Activated CD4-positive, alpha-beta T cell treated with anti-CD3 and anti-CD28 coated beads, Interleukin-2, amount 10 ng/mL, durations not matched to agents 7 days and 5 days (primary cell): ENCODE results near the gene FOXD2. TPM values are rescaled to one million over a fixed set of nuclear protein-coding genes. Genes with fewer than 3 reads are reported as not detected.

Source experiments
- CTCF ChIA-PET: fragments of 350-600 bp; sonication (Branson Sonifier 250); formaldehyde crosslinking; loops from one replicate; lab custom pipeline; 2021; ENCODE audit warnings: antibody characterized with exemption; lab: Charles Lee
- POLR2A ChIA-PET: fragments of 350-600 bp; sonication (Branson Sonifier 250); formaldehyde crosslinking; loops from one replicate; lab custom pipeline; 2021; ENCODE audit warnings: antibody characterized with exemption; lab: Charles Lee
- DNase-seq: peaks from one replicate; pipeline ENCODE4 v3.0.0-alpha.2; 2020
- H3K27ac Mint-ChIP-seq: one replicate; pipeline ENCODE4 v1.8.0; 2021; ENCODE audit warnings: mild to moderate bottlenecking, moderate library complexity, mixed read lengths
- H3K27me3 Mint-ChIP-seq: one replicate; pipeline ENCODE4 v1.8.0; 2021; ENCODE audit warnings: mixed read lengths
- H3K36me3 Mint-ChIP-seq: one replicate; pipeline ENCODE4 v1.8.0; 2021; ENCODE audit warnings: low read depth, mixed read lengths
- H3K4me1 Mint-ChIP-seq: one replicate; pipeline ENCODE4 v1.8.0; 2021; ENCODE audit warnings: mixed read lengths
- H3K4me3 Mint-ChIP-seq: one replicate; pipeline ENCODE4 v1.8.0; 2021; ENCODE audit warnings: mild to moderate bottlenecking, moderate library complexity, mixed read lengths
- H3K9me3 Mint-ChIP-seq: one replicate; pipeline ENCODE4 v1.8.0; 2021; ENCODE audit warnings: mixed read lengths
- total RNA-seq, 2 experiments: library from RNA; stranded (reverse); gene quantifications; one replicate each; pipeline ENCODE4 v1.2.3, GENCODE V29; 2021

The FOXD2 gene
- total RNA-seq, 2 experiments from 2014 or later, result 0.15 to 0.20 TPM

DNA sequence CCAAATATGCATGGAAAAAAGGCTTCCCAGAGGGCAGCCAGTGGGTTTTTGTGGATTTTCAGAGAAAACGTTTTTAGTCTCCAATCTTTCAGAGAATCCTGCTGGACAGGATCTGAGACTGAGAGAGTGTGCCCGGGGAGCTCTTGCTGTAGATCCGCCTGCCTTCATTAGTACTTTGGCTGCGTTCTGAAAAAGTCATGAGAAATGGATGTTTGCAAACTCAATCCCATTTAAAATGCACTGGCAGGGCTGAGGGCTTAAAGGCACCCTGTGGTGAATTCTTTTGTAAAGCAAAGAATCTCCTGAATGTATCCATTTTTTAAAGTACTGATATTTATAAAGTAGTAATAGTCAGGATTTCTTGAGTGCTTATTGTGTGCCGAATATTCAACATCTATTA is 22.2 kb downstream of the FOXD2 start:
- H3K27ac Mint-ChIP-seq, result no peak overlapping the region
- ChIA-PET CTCF (interaction anchor here (0.9 kb wide), 1 partner anchor 23 kb away, joined by 3 read pairs; no protein-coding TSS in a partner anchor), POLR2A (no interaction called here)
- no peaks in the 10 kb centered on the region for H3K4me1 Mint-ChIP-seq
- peaks cover 49% of the 10 kb centered on the region for H3K27me3 Mint-ChIP-seq
- no peaks in the 10 kb centered on the region for H3K9me3 Mint-ChIP-seq
- no peak overlapping the region for H3K4me3 Mint-ChIP-seq
- no peak for DNase-seq
- H3K36me3 Mint-ChIP-seq, result no peaks in the 10 kb centered on the region

DNA sequence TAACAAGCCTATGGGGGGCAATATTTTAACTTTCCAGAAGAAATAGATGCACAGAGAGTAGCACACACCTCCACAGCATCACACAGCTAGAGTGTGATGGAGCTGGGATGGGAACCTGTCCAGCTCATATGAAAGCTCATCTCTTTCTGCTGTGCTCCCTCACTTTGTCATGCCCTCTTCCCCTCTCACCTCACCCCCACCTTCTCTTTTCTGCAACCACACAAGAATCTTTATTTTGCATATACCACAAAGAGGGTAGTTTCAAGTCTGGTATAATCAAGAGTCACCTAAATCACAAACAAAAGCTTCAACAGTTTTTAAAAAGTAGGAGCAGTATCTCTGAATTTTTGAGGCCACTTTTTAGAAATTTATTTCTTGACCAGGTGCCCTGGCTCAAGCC is 22.6 kb downstream of the FOXD2 start:
- Mint-ChIP-seq H3K9me3 (no peaks in the 10 kb centered on the region), H3K36me3 (no peaks in the 10 kb centered on the region), H3K4me3 (no peak overlapping the region), H3K27ac (no peak overlapping the region), H3K4me1 (no peaks in the 10 kb centered on the region), H3K27me3 (peaks cover 49% of the 10 kb centered on the region)
- ChIA-PET POLR2A (no interaction called here), CTCF (interaction anchor here (0.9 to 1.7 kb wide), 2 partner anchors 23 kb away, joined by 3 to 6 read pairs; partner anchors contain the start of gene FOXD2)
- DNase-seq, result no peak

DNA sequence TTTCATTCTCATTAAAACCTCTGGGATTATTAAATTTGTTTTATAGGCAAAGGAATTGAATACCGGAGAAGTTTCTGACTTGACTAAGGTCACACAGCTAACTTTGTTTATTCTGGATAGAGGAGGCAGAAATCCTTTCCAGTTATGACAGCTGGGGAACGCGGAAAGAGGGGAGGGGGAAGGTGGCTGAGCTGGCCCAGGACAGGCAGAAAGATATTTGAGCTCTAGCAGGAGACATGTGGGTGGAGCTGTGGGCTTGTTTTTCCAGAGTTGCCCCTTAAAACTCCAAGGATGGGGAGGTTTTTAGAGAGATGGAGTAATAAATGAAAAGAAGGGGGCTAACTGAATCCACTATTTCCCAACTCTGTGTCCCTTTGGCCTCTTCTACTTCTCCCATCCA is 27.8 kb downstream of the FOXD2 start:
- Mint-ChIP-seq H3K4me3 (no peak overlapping the region), H3K36me3 (no peaks in the 10 kb centered on the region), H3K27ac (no peak overlapping the region), H3K9me3 (no peaks in the 10 kb centered on the region), H3K4me1 (no peaks in the 10 kb centered on the region), H3K27me3 (peaks cover 25% of the 10 kb centered on the region)
- no peak for DNase-seq
- CTCF ChIA-PET, result interaction anchor here (1.4 kb wide), 1 partner anchor 162 kb away, joined by 3 read pairs; no protein-coding TSS in a partner anchor
- POLR2A ChIA-PET, result no interaction called here

DNA sequence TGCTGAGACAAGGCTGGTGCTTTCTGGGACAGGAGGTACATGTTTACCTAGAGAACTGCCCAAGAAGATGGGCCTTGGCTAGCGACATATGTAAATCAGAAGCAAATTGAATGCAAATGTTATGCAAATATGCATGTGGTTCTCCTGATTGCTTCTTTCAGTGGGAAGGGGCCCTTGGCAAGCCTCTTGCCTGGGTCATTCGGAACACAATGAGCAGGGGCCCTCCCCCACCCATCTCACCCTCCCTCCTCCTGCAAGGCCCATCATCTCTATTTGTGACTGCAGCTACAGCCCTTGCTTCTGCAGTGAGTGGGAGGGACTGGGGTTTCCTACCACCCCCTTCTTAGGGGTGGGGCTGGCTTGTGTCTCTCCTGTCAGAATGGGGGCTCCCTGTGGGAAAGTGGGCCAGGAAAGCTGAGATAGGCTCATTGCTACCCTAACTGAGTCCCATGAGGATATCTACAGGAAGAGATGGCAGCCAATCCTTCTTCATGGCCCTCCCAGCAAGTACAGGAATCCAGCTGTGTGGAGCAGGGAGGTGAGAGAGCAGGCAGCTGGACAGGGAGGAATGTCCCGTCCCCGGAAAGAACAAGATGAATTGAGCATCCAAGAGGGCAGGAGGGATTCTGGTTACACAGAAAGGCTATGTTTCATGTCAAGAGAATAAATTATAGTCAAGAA is 31.0 kb downstream of the FOXD2 start:
- H3K36me3 Mint-ChIP-seq, result no peaks in the 10 kb centered on the region
- H3K9me3 Mint-ChIP-seq, result no peaks in the 10 kb centered on the region
- POLR2A ChIA-PET, result no interaction called here
- CTCF ChIA-PET, result interaction anchor here (0.8 kb wide), 1 partner anchor 23 kb away, joined by 3 read pairs; no protein-coding TSS in a partner anchor
- no peaks in the 10 kb centered on the region for H3K4me1 Mint-ChIP-seq
- no peak for DNase-seq
- H3K27me3 Mint-ChIP-seq, result no peaks in the 10 kb centered on the region
- no peak overlapping the region for H3K27ac Mint-ChIP-seq
- H3K4me3 Mint-ChIP-seq, result no peak overlapping the region

DNA sequence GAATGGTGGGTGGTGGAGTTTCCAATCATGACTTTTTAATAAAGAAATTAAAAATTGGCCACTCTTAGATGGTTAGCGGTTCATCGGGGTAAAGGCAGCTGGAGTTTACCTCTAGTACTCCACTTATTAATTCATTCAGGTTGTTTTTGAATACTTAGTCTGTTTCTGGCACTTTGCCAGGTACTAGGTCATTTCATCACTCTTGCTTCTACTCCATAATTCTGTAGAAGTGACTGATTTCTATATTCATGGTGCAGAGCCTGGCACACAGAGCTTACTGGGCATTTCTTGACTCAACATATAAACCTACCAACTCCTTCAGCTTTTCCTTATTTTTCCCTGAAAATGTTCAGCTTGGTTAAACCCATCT is 31.5 kb downstream of the FOXD2 start:
- ChIA-PET POLR2A (no interaction called here), CTCF (interaction anchor here (0.8 kb wide), 1 partner anchor 22 kb away, joined by 3 read pairs; no protein-coding TSS in a partner anchor)
- no peaks in the 10 kb centered on the region for H3K4me1 Mint-ChIP-seq
- no peak overlapping the region for H3K27ac Mint-ChIP-seq
- no peak for DNase-seq
- no peaks in the 10 kb centered on the region for H3K27me3 Mint-ChIP-seq
- no peak overlapping the region for H3K4me3 Mint-ChIP-seq
- H3K36me3 Mint-ChIP-seq, result no peaks in the 10 kb centered on the region
- no peaks in the 10 kb centered on the region for H3K9me3 Mint-ChIP-seq

DNA sequence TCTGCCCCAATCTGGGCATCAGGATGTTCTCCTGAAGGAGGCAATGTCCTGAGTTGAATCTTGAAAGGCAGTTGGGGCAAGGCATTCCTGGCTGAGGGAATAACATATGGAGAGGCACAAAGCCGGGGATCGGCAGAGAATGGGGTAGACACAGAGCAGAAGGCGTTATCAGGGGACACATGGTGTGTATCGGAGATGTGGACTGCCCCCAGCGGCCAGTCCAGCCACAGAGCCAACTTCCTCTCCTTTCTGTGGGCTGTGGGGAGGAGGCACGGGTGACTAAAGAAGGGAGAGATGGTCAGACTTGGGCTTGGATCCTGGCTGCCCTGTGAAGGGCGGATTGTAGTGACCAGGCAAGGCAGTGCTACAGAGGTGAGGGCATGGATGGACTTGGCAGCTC is 32.1 kb downstream of the FOXD2 start:
- peaks cover 3% of the 10 kb centered on the region for H3K27me3 Mint-ChIP-seq
- POLR2A ChIA-PET, result no interaction called here
- no peaks in the 10 kb centered on the region for H3K9me3 Mint-ChIP-seq
- no peaks in the 10 kb centered on the region for H3K36me3 Mint-ChIP-seq
- no peak overlapping the region for H3K27ac Mint-ChIP-seq
- no peak overlapping the region for H3K4me3 Mint-ChIP-seq
- CTCF ChIA-PET, result no interaction called here
- no peak for DNase-seq
- H3K4me1 Mint-ChIP-seq, result no peaks in the 10 kb centered on the region

DNA sequence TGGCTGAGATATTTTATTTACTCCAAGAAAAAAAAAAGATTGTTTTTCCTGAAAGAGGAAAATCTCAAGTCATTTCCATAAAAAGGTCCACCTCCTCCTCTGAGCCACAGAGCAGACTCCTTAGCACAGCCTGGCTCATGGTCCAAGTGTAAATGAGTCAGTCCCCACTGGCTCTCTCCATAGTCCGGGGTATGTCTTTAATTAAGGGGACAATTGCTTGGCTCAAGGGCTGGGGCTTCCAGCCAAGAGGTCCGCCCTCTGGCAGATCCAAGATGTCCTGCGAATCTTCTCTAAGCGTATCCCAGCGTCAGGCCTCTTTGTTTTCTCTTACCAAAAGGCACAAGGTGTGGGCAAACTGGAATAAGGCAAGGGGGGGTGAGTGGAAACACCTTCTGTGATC is 33.3 kb downstream of the FOXD2 start:
- Mint-ChIP-seq H3K4me3 (no peak overlapping the region), H3K36me3 (no peaks in the 10 kb centered on the region), H3K27ac (no peak overlapping the region), H3K27me3 (peaks cover 8% of the 10 kb centered on the region), H3K4me1 (no peaks in the 10 kb centered on the region), H3K9me3 (no peaks in the 10 kb centered on the region)
- no peak for DNase-seq
- CTCF ChIA-PET, result interaction anchor here (1.2 kb wide), 1 partner anchor 24 kb away, joined by 3 read pairs; no protein-coding TSS in a partner anchor
- POLR2A ChIA-PET, result no interaction called here

DNA sequence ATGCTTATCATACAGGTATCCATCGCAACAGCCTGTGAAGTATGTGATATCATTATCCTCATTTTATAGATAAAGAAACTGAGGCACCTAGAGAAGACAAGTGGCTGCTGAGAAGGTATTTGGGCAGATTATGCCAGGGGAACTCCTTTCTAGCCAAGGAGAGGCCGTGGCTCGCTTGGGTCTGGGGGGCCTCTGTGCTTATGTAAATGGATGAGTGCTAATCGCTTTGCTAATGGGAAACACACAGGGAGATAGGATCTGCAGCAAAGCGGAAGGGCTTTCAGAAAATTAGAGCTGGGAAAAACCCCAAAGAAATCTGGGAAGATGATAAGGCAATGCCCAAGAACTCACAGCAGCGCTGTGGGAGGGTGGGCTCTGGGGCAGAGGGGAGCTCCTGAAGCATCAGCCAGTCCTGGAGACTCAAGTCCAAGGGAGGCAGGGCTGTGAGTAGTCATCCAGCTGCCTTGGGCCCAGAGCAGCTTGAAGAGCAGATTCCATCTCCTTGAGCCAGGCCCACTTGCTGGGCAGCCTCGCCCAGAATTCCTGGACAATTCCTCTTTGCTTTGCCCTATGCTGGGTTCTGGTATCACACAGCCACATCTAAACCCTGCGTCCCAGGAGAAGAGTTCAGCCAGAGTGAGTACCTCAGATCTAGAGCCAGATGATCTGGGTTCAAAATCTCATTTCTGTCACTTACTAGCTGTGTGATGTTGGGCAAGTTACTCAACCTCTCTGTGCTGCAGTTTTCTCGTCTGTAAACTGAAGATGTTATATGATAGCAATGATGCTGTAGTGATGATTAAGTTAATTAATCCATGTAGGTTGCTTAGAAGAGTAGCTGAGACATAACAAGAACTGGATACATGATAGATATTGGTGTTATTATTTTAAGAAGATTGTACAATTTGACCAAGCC is 36.7 kb downstream of the FOXD2 start:
- Mint-ChIP-seq H3K4me3 (no peak overlapping the region), H3K36me3 (no peaks in the 10 kb centered on the region), H3K27ac (no peak overlapping the region), H3K4me1 (no peaks in the 10 kb centered on the region), H3K9me3 (no peaks in the 10 kb centered on the region), H3K27me3 (peaks cover 8% of the 10 kb centered on the region)
- no peak for DNase-seq
- ChIA-PET POLR2A (no interaction called here), CTCF (no interaction called here)

DNA sequence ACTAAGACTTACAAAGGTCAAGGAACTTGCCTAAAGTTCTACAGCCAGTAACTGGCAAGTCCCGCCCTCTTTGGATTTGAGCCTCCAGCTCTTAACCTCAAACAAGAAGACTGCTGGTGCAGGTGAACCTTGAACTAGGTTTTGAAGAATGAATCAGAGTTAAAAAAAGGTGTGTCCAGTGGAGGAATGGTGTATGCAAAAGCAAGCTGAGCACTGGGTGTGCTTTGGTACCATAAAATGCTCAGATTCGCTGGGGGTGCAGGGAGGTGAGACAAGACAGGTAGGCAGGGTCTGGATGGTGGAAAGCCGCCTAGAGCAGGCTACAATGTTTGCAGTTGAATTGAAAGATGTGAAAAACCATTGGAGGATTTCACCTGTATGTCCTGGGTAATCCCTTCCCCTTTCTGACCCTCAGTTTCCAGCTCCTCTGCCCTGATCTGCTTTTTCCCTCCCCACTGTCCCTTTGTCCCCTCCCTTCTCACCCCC is 39.8 kb downstream of the FOXD2 start:
- H3K27ac Mint-ChIP-seq, result no peak overlapping the region
- no peak for DNase-seq
- H3K9me3 Mint-ChIP-seq, result no peaks in the 10 kb centered on the region
- ChIA-PET POLR2A (no interaction called here), CTCF (no interaction called here)
- no peaks in the 10 kb centered on the region for H3K4me1 Mint-ChIP-seq
- H3K4me3 Mint-ChIP-seq, result no peak overlapping the region
- H3K36me3 Mint-ChIP-seq, result no peaks in the 10 kb centered on the region
- peaks cover 14% of the 10 kb centered on the region for H3K27me3 Mint-ChIP-seq

DNA sequence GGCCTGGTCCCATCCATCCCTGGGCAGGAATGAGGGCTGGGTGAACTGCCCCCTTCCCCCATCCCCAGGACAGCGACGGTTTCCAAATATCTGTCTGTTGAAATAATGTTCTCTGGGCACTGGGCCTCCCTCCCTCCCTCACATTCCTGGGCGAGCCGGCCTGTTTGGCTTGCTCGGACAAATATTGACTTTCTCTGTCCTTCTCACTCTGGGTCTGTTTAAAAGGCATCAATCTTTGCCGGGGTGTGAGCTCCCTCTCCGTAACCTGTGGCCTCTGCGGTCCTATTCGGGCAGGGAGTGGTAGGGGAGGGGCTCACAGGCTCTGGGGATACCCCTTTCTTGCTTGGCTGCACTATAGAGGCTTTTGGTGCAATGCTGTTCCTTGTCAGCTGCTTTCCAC is 40.2 kb downstream of the FOXD2 start:
- Mint-ChIP-seq H3K27me3 (peaks cover 14% of the 10 kb centered on the region), H3K27ac (no peak overlapping the region), H3K4me3 (no peak overlapping the region), H3K9me3 (no peaks in the 10 kb centered on the region), H3K36me3 (no peaks in the 10 kb centered on the region), H3K4me1 (no peaks in the 10 kb centered on the region)
- no peak for DNase-seq
- POLR2A ChIA-PET, result no interaction called here
- CTCF ChIA-PET, result no interaction called here

DNA sequence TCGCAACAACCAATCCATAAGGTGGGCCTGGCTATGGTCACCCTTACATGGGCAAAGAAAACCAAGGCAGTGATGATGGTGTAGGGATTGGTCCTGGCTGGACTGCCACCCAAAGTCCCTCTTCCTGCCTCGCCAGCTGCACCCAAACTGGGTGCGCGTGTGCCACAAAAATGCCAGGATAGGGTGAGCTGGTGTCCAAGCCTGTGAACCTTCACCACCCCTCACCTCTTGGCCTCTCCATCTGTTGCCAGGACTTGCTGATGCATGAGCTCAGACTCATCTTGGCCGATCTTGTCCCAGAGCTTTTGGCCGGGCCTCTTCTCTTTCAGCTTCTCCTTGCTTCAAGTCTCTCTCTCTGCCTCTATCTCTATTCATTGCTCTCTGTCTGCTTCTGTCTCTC is 41.8 kb downstream of the FOXD2 start:
- ChIA-PET CTCF (interaction anchor here (0.5 to 1.0 kb wide), 3 partner anchors 21 to 380 kb away, joined by 3 to 5 read pairs (median 3); no protein-coding TSS in a partner anchor), POLR2A (no interaction called here)
- no peaks in the 10 kb centered on the region for H3K4me1 Mint-ChIP-seq
- no peak overlapping the region for H3K27ac Mint-ChIP-seq
- DNase-seq, result no peak
- no peaks in the 10 kb centered on the region for H3K9me3 Mint-ChIP-seq
- H3K36me3 Mint-ChIP-seq, result no peaks in the 10 kb centered on the region
- peaks cover 14% of the 10 kb centered on the region for H3K27me3 Mint-ChIP-seq
- no peak overlapping the region for H3K4me3 Mint-ChIP-seq

DNA sequence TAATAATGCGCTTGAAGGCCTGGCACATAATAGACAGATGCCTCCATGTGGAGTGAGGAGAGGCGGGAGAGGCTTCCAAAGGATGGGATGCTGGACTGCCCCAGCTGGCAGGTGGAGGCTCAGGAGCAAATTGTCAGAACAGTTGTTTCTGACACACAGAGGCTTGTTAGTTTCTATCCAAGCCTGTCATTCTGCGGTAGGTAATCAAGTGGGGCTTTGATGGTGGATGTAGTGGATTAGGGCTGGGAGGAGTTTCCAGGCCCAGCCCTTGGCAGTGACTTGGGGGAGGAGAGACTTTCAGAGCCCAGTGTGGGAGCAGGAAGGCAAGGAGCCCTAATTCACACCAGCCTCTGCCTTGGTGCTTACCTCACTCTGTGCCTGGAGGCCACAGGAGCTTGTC is 44.1 kb downstream of the FOXD2 start:
- CTCF ChIA-PET, result no interaction called here
- H3K27me3 Mint-ChIP-seq, result peaks cover 6% of the 10 kb centered on the region
- POLR2A ChIA-PET, result no interaction called here
- DNase-seq, result no peak
- H3K4me3 Mint-ChIP-seq, result no peak overlapping the region
- no peaks in the 10 kb centered on the region for H3K9me3 Mint-ChIP-seq
- no peaks in the 10 kb centered on the region for H3K4me1 Mint-ChIP-seq
- H3K27ac Mint-ChIP-seq, result no peak overlapping the region
- H3K36me3 Mint-ChIP-seq, result no peaks in the 10 kb centered on the region

DNA sequence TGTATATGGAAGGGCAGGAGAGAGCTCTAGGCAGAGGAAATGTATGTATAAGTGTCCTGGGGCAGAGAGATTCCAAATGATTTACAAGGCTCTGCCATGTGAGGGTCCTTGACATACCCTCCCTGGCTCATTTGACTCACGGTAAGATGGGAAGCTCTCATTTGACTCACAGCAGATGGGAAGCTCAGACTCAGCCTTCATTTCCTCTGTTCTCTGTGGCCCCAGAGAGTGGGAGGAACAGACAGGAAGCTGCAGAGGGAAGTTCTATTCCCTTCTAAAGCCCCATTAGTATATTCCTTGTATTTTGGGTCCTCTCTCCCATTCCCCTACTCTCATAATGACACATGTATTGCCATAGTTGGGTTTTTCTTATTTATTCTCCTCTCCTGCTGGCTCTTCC is 44.9 kb downstream of the FOXD2 start:
- H3K4me1 Mint-ChIP-seq, result no peaks in the 10 kb centered on the region
- no peak overlapping the region for H3K4me3 Mint-ChIP-seq
- no peaks in the 10 kb centered on the region for H3K36me3 Mint-ChIP-seq
- CTCF ChIA-PET, result no interaction called here
- DNase-seq, result no peak
- POLR2A ChIA-PET, result no interaction called here
- no peak overlapping the region for H3K27ac Mint-ChIP-seq
- no peaks in the 10 kb centered on the region for H3K9me3 Mint-ChIP-seq
- peaks cover 6% of the 10 kb centered on the region for H3K27me3 Mint-ChIP-seq
